Uterus (tissue), 4 donors: ENCODE measurements around the gene BICDL2. TPM values are rescaled to one million over a fixed set of nuclear protein-coding genes. Genes with fewer than 3 reads are reported as not detected.
"Not testable (repeated sequence)": the region's sequence is repeated elsewhere in the genome, so short reads cannot be mapped to it uniquely, and the experiment has no call there.

Source experiments
- DNase-seq, 2 donors: peaks; one replicate each; pipeline ENCODE4 v3.0.0-alpha.2; 2019 to 2020
- H3K27ac ChIP-seq, 2 donors: fragments of 200-600 bp; sonication (generic); 1 replicate in 1 of 2; 2 replicates in 1 of 2; pipeline ENCODE4 v1.5.1; 2016 to 2018
- H3K27me3 ChIP-seq, 2 donors: fragments of 200-600 bp; sonication (generic); one replicate each; pipeline ENCODE4 v1.5.1; 2018 to 2019; ENCODE audit warnings: control low read depth in 1 of 2
- H3K36me3 ChIP-seq, 2 donors: fragments of 200-600 bp; sonication (generic); one replicate each; pipeline ENCODE4 v1.5.1; 2019; ENCODE audit warnings: control low read depth in 1 of 2
- H3K4me1 ChIP-seq, 2 donors: fragments of 200-600 bp; sonication (generic); one replicate each; pipeline ENCODE4 v1.5.1; 2018 to 2019; ENCODE audit warnings: control low read depth in 1 of 2
- H3K4me3 ChIP-seq, 2 donors: fragments of 200-600 bp; sonication (generic); 1 replicate in 1 of 2; 2 replicates in 1 of 2; pipeline ENCODE4 v1.5.1; 2018 to 2019; ENCODE audit warnings: mild to moderate bottlenecking in 1 of 2
- H3K9me3 ChIP-seq, 2 donors: fragments of 200-600 bp; sonication (generic); one replicate each; pipeline ENCODE4 v1.5.1; 2019; ENCODE audit warnings: control low read depth in 1 of 2
- CTCF ChIP-seq, 4 experiments: fragments of 200-600 bp in 2 of 4; fragments of 450-650 bp in 2 of 4; sonication (generic) in 2 of 4; IDR thresholded peaks; one replicate each; pipeline ENCODE4 v1.5.1; 2016 to 2019; ENCODE audit warnings: antibody characterized with exemption in 4 of 4, mild to moderate bottlenecking in 2 of 4, moderate library complexity in 1 of 4
- POLR2A ChIP-seq, 2 donors: fragments of 450-650 bp; IDR thresholded peaks; one replicate each; pipeline ENCODE4 v1.6.1; 2016; ENCODE audit warnings: antibody characterized with exemption in 2 of 2, mild to moderate bottlenecking in 1 of 2, moderate library complexity in 1 of 2
- intact Hi-C: fragments of 100-400 bp; cut with DNase I; formaldehyde crosslinking; loops from one replicate; pipeline ENCODE4 v1.15.1; 2023; ENCODE audit warnings: low total_unique reads
- total RNA-seq, 4 donors: library from RNA; depleted of rRNA in 3 of 4; stranded (reverse); fragments of >200 nt in 3 of 4; gene quantifications; one replicate each; pipeline versions ENCODE4 v1.1.0 to v1.2.4, GENCODE V29; 2014 to 2023
- donor health status: DM: yes; HTN: yes; CAD: no.

BICDL2 gene
- total RNA-seq, 4 donors from 2014 or later: 0.26 to 1.9 (median 0.29) TPM; not detected in 1

GRCh38 chr16:3080024-3080423 is 43.3 kb upstream of the BICDL2 start:
- DNase-seq: no peak
- Histone ChIP-seq H3K4me3 (no peak overlapping the region), H3K27me3 (no peaks in the 10 kb centered on the region), H3K4me1 (no peaks in the 10 kb centered on the region), H3K9me3 (no peaks in the 10 kb centered on the region), H3K27ac (no peak overlapping the region), H3K36me3 (no peaks in the 10 kb centered on the region)
- no peak for TF ChIP-seq POLR2A (IDR thresholded peaks at IDR 0.05)
- TF ChIP-seq CTCF (IDR thresholded peaks at IDR 0.05): no peak
- intact Hi-C loops: no loop called here

- Histone ChIP-seq H3K9me3 (no peaks in the 10 kb centered on the region), H3K4me3 (no peak overlapping the region), H3K27ac (no peak overlapping the region), H3K4me1 (no peaks in the 10 kb centered on the region), H3K27me3 (no peaks in the 10 kb centered on the region), H3K36me3 (no peaks in the 10 kb centered on the region)
- TF ChIP-seq CTCF (IDR thresholded peaks at IDR 0.05) (no peak), POLR2A (IDR thresholded peaks at IDR 0.05) (no peak)
- intact Hi-C loops: no loop called here
- DNase-seq: no peak
Observed at GRCh38 chr16:3076577-3076976, 39.8 kb upstream of the BICDL2 start.

GRCh38 chr16:3075946-3076345 is 39.2 kb upstream of the BICDL2 start:
- DNase-seq, H3K27ac ChIP-seq, H3K4me3 ChIP-seq, H3K36me3 ChIP-seq, H3K27me3 ChIP-seq, H3K4me1 ChIP-seq, intact Hi-C loops, H3K9me3 ChIP-seq: not testable (repeated sequence)

DNA sequence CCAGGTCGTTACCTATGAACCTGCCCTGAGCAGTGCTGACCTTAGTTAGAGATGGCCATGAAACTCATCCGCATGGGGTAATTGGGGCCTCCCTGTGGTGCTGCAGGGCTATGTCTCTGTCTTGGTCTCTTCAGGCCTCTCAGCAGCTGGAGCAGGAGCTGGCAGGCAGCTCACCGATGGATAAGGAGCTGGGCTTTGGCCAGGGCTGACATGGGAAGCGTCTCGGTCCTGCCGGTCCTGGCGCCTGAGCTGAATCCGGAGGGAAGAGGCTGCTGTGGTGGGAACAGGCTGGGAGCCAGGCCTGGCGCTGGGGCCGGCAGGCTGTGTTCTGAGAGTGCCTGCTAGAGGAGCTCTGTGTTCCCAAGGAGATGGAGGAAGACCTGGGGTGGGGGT is 38.8 kb upstream of the BICDL2 start:
- H3K4me1 ChIP-seq: no peaks in the 10 kb centered on the region
- no peaks in the 10 kb centered on the region for H3K27me3 ChIP-seq
- TF ChIP-seq POLR2A (IDR thresholded peaks at IDR 0.05): no peak
- TF ChIP-seq CTCF (IDR thresholded peaks at IDR 0.05): no peak
- H3K9me3 ChIP-seq: no peaks in the 10 kb centered on the region
- no peaks in the 10 kb centered on the region for H3K36me3 ChIP-seq
- H3K27ac ChIP-seq: no peak overlapping the region
- intact Hi-C loops: no loop called here
- no peak overlapping the region for H3K4me3 ChIP-seq
- DNase-seq: no peak

GRCh38 chr16:3074860-3075522 is 38.2 kb upstream of the BICDL2 start:
- intact Hi-C loops: no loop called here
- TF ChIP-seq POLR2A (IDR thresholded peaks at IDR 0.05) (no peak), CTCF (IDR thresholded peaks at IDR 0.05) (no peak)
- H3K36me3 ChIP-seq: no peaks in the 10 kb centered on the region
- no peaks in the 10 kb centered on the region for H3K9me3 ChIP-seq
- H3K27me3 ChIP-seq: no peaks in the 10 kb centered on the region
- DNase-seq: no peak
- no peak overlapping the region for H3K4me3 ChIP-seq
- no peaks in the 10 kb centered on the region for H3K4me1 ChIP-seq
- no peak overlapping the region for H3K27ac ChIP-seq

GRCh38 chr16:3073448-3073847 is 36.7 kb upstream of the BICDL2 start:
- intact Hi-C loops: no loop called here
- H3K9me3 ChIP-seq: no peaks in the 10 kb centered on the region
- TF ChIP-seq CTCF (IDR thresholded peaks at IDR 0.05) (no peak), POLR2A (IDR thresholded peaks at IDR 0.05) (no peak)

GRCh38 chr16:3072576-3073263 is 36.0 kb upstream of the BICDL2 start:
- H3K9me3 ChIP-seq, H3K36me3 ChIP-seq, H3K27ac ChIP-seq, DNase-seq, intact Hi-C loops, H3K4me3 ChIP-seq, H3K4me1 ChIP-seq, H3K27me3 ChIP-seq: not testable (repeated sequence)

More at GRCh38 chr16:3073448-3073847, 36.7 kb upstream of the BICDL2 start:
- H3K36me3 ChIP-seq: no peaks in the 10 kb centered on the region
- H3K27ac ChIP-seq: no peak overlapping the region
- DNase-seq: no peak
- no peak overlapping the region for H3K4me3 ChIP-seq
- no peaks in the 10 kb centered on the region for H3K27me3 ChIP-seq
- H3K4me1 ChIP-seq: no peaks in the 10 kb centered on the region

GRCh38 chr16:3072148-3072547 is 35.4 kb upstream of the BICDL2 start:
- not testable (repeated sequence) for DNase-seq, H3K27ac ChIP-seq, H3K9me3 ChIP-seq

More at GRCh38 chr16:3072148-3072547, 35.4 kb upstream of the BICDL2 start:
- H3K4me3 ChIP-seq, intact Hi-C loops, H3K4me1 ChIP-seq, H3K36me3 ChIP-seq, H3K27me3 ChIP-seq: not testable (repeated sequence)
